CD4-positive, alpha-beta T cell treated with Interleukin-2 at 100 ng/mL for 4 hours (primary cell): Measurements from ENCODE around the gene LHX2.

Source experiments
- DNase-seq: peaks from one replicate; pipeline ENCODE4 v3.0.0-alpha.2; 2020; ENCODE audit warnings: low spot score

The LHX2 gene

GRCh38 chr9:124013309-124014210, 2.0 kb downstream of the LHX2 start:
- DNase-seq: no peak

GRCh38 chr9:124014211-124014955, 2.8 kb downstream of the LHX2 start:
- no peak for DNase-seq

DNA sequence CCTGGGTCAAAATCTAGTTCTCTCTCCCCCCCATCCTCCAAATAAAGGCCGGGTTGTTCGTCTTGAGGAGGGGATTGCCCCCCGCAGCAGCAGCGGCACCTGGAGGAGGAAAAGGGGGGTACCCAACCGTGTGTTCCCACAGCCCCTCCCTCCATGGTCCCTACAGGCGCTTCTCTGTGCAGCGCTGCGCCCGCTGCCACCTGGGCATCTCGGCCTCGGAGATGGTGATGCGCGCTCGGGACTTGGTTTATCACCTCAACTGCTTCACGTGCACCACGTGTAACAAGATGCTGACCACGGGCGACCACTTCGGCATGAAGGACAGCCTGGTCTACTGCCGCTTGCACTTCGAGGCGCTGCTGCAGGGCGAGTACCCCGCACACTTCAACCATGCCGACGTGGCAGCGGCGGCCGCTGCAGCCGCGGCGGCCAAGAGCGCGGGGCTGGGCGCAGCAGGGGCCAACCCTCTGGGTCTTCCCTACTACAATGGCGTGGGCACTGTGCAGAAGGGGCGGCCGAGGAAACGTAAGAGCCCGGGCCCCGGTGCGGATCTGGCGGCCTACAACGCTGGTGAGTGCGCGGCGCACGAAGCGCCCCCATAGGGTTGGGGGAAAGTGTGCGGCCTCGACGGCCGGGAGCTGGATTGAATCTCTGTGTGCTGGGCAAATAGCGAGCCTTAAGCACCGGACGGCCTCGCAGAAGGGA, 3.5 kb downstream of the LHX2 start:
- no peak for DNase-seq

DNA sequence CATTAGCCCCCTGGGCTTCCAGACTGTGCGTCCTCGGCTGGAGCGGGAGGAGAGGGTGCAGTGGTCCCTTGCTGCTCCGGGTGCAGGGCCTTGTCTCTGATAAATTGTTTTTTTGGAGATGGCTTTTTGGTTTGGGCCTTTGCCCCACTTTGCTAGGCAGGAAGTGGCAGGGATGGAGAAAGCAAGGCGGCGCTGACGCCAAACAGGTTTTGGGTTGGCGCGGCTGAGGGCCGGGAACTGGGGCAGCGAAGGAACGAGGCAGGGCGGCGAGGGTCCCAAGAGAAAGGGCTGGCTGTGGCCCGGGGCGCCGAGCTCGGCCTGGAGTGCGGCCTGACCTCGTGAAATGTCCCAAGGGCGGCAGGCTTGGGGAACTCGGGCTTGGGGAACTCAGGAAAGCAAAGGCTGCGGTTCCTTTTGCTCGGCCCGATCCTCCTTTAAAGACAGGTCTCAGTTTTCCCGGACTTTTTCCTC, 4.1 kb downstream of the LHX2 start:
- no peak for DNase-seq

DNA sequence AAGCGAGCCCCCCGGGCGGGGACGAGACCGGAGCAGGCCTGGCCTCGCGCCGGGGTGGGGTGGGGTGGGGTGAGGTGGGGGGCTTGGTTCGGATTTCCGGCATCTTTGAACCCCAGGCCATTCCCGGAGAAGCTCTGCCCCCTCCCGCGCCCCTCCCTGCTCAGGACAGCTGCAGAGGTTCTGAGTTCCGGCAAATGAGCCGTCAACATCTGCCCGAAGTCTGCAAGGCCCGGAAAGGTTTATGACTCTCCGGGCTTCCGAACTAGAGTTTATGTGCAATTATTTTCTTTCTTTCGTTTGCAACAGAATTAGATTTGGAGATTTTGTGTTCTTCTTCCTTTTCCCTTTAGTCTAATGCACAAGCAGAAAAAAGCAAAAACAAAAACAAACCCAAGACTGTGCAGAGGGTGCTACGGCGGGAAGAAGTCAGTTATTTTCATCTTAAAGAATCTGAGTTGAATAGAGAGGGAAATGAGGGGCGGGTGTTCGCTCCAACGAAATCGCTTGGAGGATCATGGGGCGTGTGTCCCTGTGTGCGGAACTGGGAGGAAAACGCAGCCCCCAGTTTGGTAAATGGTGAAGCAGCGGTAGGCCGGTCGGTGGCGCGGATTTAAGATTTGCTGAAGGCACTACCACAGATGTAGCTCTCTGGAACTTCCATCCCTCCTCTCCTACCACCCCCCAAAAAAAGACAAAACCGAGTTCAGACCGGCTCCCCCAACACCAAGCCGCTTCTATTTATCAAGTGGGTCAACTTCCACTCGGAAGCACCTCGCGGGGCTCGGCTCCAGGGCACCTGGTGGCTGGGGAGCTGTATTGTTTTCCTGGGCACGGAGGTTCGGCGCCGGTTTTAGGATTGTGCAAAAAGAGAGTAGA, 4.8 kb downstream of the LHX2 start:
- DNase-seq: no peak

GRCh38 chr9:124017051-124017928, 5.7 kb downstream of the LHX2 start:
- no peak for DNase-seq

- no peak for DNase-seq
These were observed 6.6 kb downstream of the LHX2 start for GRCh38 chr9:124017929-124018729.

DNA sequence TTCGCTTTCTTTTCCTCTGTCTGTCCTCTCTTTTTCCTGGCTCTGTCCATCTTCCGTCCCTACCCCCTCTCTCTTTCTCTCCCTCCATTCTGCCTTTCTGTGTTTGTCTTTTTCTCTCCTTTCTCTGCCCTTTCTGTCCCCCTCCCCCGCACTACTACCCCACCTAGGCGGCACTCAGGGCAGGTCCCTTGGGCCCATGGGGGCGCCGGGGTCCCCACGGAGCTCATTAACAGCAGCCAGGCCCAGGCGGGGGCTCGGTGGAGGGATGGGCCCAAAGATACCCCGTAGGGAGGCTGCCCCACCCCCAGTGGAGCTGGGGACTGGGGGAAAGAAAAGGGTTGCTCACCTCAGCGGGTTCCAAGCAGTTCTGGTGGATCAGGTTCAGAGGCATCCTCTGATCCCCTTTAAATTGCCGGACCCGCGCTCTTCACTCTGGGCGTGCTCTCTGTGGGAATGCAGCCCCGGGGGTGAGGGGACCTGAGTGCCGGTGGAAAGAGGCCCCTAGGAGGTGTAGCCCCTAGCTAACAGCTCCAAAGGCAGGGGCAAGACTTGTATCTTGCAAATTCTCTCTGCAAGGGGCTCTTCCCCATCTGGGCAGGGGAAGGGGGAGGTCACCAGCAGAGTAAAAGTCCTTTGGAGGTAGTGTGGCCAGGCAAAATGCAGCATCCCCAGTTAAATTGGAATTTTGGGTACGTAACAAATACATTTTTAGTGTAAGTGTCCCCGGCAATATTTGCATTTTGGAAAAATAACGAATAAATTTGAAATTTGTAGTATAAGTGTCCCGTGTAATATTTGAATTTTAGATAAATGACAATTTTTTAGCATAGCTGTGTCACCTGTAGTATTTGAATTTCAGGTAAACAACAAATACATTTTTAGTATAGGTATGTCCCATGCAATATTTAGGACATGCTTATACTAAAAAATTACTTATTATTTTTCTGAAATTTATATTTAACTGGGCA, 7.4 kb downstream of the LHX2 start:
- DNase-seq: no peak

GRCh38 chr9:124019771-124020519, 8.4 kb downstream of the LHX2 start:
- no peak for DNase-seq

GRCh38 chr9:124020520-124021384, 9.2 kb downstream of the LHX2 start:
- no peak for DNase-seq

- no peak for DNase-seq
These were observed 9.8 kb downstream of the LHX2 start for GRCh38 chr9:124021385-124021769.

DNA sequence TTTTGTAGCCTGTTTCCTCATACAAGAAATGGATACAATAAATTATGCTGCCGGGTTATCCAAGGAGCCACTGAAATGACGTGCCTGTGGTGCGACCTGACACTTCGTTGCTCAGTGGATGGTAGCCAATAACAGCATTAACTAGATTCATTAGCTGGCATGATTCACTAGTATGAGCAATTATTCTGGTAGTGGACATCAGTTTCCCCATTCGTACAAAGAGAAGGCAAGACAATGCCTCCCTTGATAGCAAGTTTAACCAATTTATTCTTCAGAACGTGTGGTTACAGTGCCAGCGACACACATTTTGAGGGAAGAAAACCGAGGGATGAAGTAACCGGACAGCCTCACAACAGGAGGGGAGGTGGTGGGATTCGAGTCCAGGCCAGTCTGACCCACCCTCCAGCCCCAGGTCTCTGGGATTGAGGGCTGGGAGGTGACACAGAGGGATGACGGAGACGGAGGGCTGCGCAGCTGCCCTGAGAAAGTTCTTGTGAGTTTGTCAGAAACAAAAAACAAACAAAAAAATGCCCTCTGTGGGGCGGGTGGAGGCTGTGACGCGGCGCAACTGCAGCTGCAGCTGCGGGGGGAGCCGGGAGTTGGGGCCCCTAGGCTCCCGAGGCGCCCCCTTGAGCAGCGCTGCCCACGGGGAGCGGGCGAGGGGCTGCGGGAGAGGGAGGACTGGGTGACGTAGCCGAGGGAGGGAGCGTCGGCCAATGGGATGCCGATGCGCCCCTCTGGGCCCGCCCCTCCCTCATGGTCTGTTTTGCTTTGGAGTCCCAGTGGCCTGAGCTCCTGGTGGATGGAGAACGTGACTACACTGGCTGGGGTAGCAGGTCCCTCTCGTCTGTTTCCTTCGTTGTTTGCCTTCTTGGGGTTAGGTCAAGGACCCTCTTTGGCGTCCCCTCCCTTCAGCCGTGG, 10.9 kb downstream of the LHX2 start:
- DNase-seq: no peak

GRCh38 chr9:124024107-124024506, 12.5 kb downstream of the LHX2 start:
- DNase-seq: no peak

DNA sequence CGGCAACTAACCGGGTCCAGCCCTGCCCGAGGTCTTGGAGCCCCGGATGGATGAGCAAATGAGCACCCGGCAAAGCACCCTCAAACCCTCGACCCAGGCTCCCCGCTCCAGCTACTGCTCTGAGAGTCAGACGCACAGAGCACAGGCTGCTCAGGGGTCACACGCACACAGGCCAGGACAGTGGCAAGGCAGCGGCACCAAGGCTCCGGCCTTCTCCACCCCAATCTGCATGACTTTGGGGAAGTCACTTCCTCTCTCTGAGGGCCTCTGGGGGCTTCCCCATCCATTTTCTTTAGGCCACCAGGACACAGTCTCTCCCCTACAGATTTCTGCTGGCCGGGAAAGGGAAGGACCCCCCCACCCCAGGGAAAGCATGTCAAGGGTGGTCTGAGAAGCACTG, 18.0 kb downstream of the LHX2 start:
- no peak for DNase-seq

DNA sequence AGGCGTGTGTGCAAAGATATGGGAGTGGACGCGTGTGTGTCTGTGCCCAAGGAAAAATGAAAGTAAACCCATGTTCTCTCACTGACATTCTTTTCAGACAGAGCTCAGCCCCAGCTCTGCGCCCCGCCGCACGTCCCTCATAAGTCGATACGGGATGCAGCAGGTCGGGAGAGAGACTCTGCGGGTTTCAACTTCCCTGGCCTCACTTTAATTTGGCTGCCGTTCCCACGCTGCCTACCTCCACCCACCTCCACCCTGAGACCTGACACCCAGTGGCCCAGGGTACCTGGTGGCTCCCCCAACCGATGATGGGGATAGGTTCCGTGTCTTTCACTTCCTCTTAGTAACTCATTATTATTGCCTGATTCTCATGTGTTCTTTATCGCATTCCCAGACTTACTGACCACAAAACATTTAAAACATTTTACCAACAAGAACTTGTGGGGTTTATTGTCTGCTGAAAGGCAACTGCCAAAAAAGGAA, 19.4 kb downstream of the LHX2 start:
- no peak for DNase-seq

GRCh38 chr9:124032247-124032646, 20.7 kb downstream of the LHX2 start:
- DNase-seq: no peak
